Measurements from ENCODE around the gene ING1.

Gene ING1

GRCh38 chr13:110682746-110683145 lies 30.8 kb upstream of the ING1 start:
- TF ChIP-seq EP300 (IDR thresholded peaks at IDR 0.05; ENCODE audit: borderline replicate concordance): no peak

GRCh38 chr13:110683203-110683883 lies 30.2 kb upstream of the ING1 start:
- TF ChIP-seq TEAD4 (IDR thresholded peaks at IDR 0.05): no peak
- peak; percentile 36; the same call in 1 of the 2 replicates for TF ChIP-seq RAD21 (IDR thresholded peaks at IDR 0.05; ENCODE audit: low read depth)

- no peak for TF ChIP-seq MAX (IDR thresholded peaks at IDR 0.05)
- no peak for TF ChIP-seq CEBPB (IDR thresholded peaks at IDR 0.05)
Measured at GRCh38 chr13:110683921-110684320, 29.6 kb upstream of the ING1 start.

DNA sequence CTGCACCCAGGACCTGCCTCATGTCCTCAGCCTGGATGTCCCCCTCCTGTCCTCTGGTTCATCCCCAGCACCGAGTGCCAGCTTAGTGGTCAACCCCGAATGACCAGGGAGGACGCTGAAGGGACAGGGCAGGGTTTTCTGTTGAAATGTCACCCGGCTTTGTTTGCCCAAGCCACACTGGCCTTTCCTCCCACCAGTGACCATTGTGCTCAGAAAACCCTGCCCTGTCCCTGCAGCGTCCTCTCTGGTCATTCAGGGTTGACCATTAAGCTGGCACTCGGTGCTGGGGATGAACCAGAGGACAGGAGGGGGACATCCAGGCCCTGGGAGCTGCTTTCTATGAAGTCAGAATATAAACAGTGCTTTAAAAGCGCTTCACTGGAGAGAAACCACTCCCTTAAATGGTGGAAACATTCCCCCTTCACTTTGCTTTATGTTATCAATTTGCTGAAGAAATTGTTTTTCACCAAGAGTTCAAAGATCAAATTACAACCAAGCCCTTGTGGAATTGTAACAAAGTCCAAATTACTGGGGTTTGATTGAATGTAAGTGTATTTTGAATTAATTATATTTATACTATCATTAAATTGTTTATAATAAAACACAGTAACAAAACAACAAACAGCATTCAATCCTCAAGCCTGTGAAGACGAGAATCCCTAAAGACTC lies 29.0 kb upstream of the ING1 start:
- no peak for TF ChIP-seq EGR1 (IDR thresholded peaks at IDR 0.05)
- TF ChIP-seq, protein P1, sequence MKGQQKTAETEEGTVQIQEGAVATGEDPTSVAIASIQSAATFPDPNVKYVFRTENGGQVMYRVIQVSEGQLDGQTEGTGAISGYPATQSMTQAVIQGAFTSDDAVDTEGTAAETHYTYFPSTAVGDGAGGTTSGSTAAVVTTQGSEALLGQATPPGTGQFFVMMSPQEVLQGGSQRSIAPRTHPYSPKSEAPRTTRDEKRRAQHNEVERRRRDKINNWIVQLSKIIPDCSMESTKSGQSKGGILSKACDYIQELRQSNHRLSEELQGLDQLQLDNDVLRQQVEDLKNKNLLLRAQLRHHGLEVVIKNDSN (IDR thresholded peaks at IDR 0.05): no peak
- no peak for TF ChIP-seq TAF1 (IDR thresholded peaks at IDR 0.05; ENCODE audit: low read depth)
- TF ChIP-seq RAD21 (IDR thresholded peaks at IDR 0.05; ENCODE audit: low read depth): no peak
- TF ChIP-seq EP300 (IDR thresholded peaks at IDR 0.05; ENCODE audit: borderline replicate concordance): no peak
- TF ChIP-seq MAX (IDR thresholded peaks at IDR 0.05): no peak
- no peak for TF ChIP-seq REST (IDR thresholded peaks at IDR 0.05; ENCODE audit: low read depth)
- TF ChIP-seq TCF12 (IDR thresholded peaks at IDR 0.05; ENCODE audit: low read depth): no peak
- TF ChIP-seq FOXM1 (IDR thresholded peaks at IDR 0.05; ENCODE audit: borderline replicate concordance, low read depth): no peak
- no peak for TF ChIP-seq CEBPB (IDR thresholded peaks at IDR 0.05)

DNA sequence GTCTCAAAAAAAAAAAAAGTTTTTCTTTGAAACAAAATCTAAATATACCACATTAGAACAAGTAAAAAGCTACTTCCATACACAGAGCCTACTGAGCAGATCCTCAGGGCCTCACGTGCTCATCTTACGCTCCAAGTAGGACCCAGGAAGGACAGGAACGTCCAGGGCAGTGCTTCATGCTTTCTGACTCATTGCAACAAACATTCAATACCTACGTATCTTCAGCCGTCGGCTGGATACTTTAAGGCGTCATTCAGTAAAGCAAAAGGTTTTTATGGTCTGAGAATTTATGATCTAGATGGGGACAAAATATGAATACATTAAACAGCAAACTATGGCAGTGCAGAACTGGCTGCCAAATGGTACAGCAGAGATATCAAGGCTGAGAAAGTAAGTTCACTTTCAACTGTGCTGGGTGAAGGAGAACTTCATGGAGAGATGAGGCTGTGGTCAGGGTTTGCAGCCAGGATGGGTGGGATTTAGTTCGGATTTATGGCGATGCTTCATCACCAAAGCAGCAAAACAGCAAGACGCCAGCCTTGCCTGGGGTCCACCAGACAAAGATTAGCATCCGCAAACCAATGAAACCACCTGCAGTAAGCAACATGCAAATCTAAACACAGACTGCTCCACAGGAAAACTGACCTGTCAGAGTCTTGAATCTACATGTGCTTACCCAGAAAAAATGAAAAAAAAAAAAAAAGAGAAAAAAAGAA lies 28.0 kb upstream of the ING1 start:
- TF ChIP-seq RAD21 (IDR thresholded peaks at IDR 0.05; ENCODE audit: low read depth): no peak
- no peak for TF ChIP-seq EP300 (IDR thresholded peaks at IDR 0.05; ENCODE audit: borderline replicate concordance)
- TF ChIP-seq TEAD4 (IDR thresholded peaks at IDR 0.05): no peak
- TF ChIP-seq TAF1 (IDR thresholded peaks at IDR 0.05; ENCODE audit: low read depth): no peak
- no peak for TF ChIP-seq NFIC (IDR thresholded peaks at IDR 0.05)
- TF ChIP-seq CEBPB (IDR thresholded peaks at IDR 0.05): no peak
- TF ChIP-seq EGR1 (IDR thresholded peaks at IDR 0.05): no peak
- TF ChIP-seq REST (IDR thresholded peaks at IDR 0.05; ENCODE audit: low read depth): no peak
- TF ChIP-seq YY1 (IDR thresholded peaks at IDR 0.05; ENCODE audit: low read depth): no peak
- TF ChIP-seq, protein P1 (IDR thresholded peaks at IDR 0.05): no peak
- no peak for TF ChIP-seq ZBTB7A (IDR thresholded peaks at IDR 0.05; ENCODE audit: low read depth)
- TF ChIP-seq MAX (IDR thresholded peaks at IDR 0.05): no peak
- no peak for TF ChIP-seq FOXM1 (IDR thresholded peaks at IDR 0.05; ENCODE audit: borderline replicate concordance, low read depth)
- no peak for TF ChIP-seq TCF12 (IDR thresholded peaks at IDR 0.05; ENCODE audit: low read depth)

DNA sequence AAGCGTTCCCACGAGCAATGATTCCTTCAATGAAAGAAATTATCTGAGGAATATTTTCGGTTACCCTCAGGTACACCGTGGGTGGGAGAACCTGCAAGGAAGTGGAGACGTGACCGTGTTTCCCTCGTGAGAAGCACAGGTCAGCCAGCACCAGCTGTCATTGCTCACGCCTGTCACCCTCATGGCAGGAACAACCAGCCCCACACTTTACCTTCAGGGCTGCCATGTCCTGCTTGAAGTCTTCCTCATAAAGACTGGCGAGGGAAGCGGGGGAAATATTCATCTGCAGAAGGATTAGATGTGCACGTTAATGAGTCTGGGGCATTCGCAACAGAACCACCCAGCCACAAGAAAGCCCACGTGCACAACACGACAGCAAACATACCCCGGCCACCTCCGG lies 25.8 kb upstream of the ING1 start:
- TF ChIP-seq TCF12 (IDR thresholded peaks at IDR 0.05; ENCODE audit: low read depth): no peak
- no peak for TF ChIP-seq MAX (IDR thresholded peaks at IDR 0.05)
- no peak for TF ChIP-seq ZBTB7A (IDR thresholded peaks at IDR 0.05; ENCODE audit: low read depth)
- TF ChIP-seq RAD21 (IDR thresholded peaks at IDR 0.05; ENCODE audit: low read depth): no peak
- TF ChIP-seq FOXM1 (IDR thresholded peaks at IDR 0.05; ENCODE audit: borderline replicate concordance, low read depth): no peak
- TF ChIP-seq EP300 (IDR thresholded peaks at IDR 0.05; ENCODE audit: borderline replicate concordance): no peak
- no peak for TF ChIP-seq CREB1 (IDR thresholded peaks at IDR 0.05; ENCODE audit: low read depth)
- TF ChIP-seq NFIC (IDR thresholded peaks at IDR 0.05): no peak
- no peak for TF ChIP-seq REST (IDR thresholded peaks at IDR 0.05; ENCODE audit: low read depth)
- TF ChIP-seq TAF1 (IDR thresholded peaks at IDR 0.05; ENCODE audit: low read depth): no peak
- TF ChIP-seq CEBPB (IDR thresholded peaks at IDR 0.05): no peak
- TF ChIP-seq EGR1 (IDR thresholded peaks at IDR 0.05): no peak

Data from Ishikawa (cell line).